Islet of Langerhans (tissue), 1 donor: Measurements from ENCODE around the gene RASSF1.
"Not testable (repeated sequence)": the region's sequence is repeated elsewhere in the genome, so short reads cannot be mapped to it uniquely, and the experiment has no call there.

Source experiments
- FAIRE-seq: peaks from one replicate; lab custom pipeline; 2011; peaks lifted over from hg19 to GRCh38; lab: Jason Lieb, UNC

RASSF1 gene

DNA sequence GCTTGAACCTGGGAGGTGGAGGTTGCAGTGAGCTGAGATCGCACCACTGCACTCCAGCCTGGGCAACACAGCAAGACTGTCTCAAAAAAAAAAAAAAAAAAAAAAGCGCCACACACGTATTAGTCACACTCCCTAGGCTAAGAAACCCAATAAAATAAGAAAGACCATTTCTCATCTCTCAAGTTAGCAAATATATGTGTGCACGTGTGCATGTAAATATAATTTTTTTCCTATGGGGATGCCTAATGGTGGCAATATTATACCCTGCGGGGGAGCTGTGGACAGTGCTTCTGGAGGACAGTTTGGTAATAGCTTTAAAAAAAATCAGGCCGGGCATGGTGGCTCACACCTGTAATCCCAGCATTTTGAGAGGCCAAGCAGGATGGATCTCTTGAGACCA, 56.5 kb downstream of the RASSF1 start:
- not testable (repeated sequence) for FAIRE-seq
